WERI-Rb-1 (cell line): Measurements from ENCODE around the gene GRAP2.

Experiments
- DNase-seq: peaks from one replicate; pipeline ENCODE4 v3.0.0-alpha.2; 2020
- H3K27ac ChIP-seq: fragments of 250-450 bp; sonication (Bioruptor Pico); 2 replicates; pipeline ENCODE4 v1.5.1; 2020; ENCODE audit warnings: mild to moderate bottlenecking, moderate library complexity
- H3K27me3 ChIP-seq: fragments of 250-450 bp; sonication (Bioruptor Pico); 2 replicates; pipeline ENCODE4 v1.5.1; 2021; ENCODE audit warnings: mild to moderate bottlenecking, low read depth, moderate library complexity; ENCODE audit not compliant: insufficient read depth, severe bottlenecking
- H3K36me3 ChIP-seq: fragments of 250-450 bp; sonication (Bioruptor Pico); 2 replicates; pipeline ENCODE4 v1.5.1; 2020; ENCODE audit warnings: mild to moderate bottlenecking, moderate library complexity
- H3K4me3 ChIP-seq: 2 replicates; pipeline ENCODE4 v1.5.1; 2011; ENCODE audit warnings: low read depth, mild to moderate bottlenecking, control low read depth, low read length
- H3K9me3 ChIP-seq: fragments of 250-450 bp; sonication (Bioruptor Pico); 2 replicates; pipeline ENCODE4 v1.5.1; 2021; ENCODE audit warnings: mild to moderate bottlenecking, moderate library complexity; ENCODE audit not compliant: severe bottlenecking
- TF ChIP-seq, protein P1 (sequence below): IDR thresholded peaks from 2 replicates; pipeline ENCODE4 v1.5.1; 2011; ENCODE audit warnings: low read depth, mild to moderate bottlenecking, control low read depth, inconsistent platforms, low read length

Gene GRAP2

DNA sequence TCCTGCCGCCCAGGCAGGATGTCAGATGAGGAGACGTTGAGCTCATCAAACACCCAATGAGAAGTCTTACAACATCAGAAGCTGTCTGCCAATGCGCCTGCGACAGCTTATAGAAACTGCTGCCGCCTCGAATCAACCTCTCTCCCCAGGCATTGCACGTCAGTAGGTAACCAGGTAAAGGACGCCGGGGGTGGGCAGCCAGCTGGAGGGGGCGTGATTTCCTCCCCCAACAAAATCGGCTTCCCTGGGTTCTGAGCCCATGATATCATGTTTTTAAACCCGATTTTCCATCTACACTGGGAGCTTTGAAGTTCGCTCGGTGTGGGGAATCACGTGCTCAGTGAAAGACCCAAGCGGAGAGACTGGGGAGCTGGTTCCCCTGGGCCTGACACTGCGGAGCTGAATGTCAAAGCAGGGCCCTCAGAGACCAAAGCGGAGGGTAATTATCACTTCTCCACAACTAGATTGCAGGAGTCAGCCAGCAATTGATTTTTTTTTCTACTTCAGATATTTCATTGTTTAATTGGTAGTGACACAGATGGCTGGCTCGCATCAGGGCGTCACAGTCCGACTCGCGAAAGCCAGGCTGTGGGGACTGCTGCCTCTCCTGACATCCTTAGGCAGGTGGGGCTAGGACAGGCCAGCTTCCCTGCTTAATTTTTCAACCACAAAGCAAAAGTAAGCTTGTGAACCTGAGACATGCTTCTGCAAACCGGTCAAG is 109.2 kb downstream of the GRAP2 start:
- peak; percentile 80 for DNase-seq
- peak overlapping the region; percentile 49 for H3K4me3 ChIP-seq
- peak overlapping the region; percentile 90 for H3K27ac ChIP-seq
- no peaks in the 10 kb centered on the region for H3K27me3 ChIP-seq
- H3K36me3 ChIP-seq, result no peaks in the 10 kb centered on the region
- H3K9me3 ChIP-seq, result no peaks in the 10 kb centered on the region
- TF ChIP-seq, protein P1, sequence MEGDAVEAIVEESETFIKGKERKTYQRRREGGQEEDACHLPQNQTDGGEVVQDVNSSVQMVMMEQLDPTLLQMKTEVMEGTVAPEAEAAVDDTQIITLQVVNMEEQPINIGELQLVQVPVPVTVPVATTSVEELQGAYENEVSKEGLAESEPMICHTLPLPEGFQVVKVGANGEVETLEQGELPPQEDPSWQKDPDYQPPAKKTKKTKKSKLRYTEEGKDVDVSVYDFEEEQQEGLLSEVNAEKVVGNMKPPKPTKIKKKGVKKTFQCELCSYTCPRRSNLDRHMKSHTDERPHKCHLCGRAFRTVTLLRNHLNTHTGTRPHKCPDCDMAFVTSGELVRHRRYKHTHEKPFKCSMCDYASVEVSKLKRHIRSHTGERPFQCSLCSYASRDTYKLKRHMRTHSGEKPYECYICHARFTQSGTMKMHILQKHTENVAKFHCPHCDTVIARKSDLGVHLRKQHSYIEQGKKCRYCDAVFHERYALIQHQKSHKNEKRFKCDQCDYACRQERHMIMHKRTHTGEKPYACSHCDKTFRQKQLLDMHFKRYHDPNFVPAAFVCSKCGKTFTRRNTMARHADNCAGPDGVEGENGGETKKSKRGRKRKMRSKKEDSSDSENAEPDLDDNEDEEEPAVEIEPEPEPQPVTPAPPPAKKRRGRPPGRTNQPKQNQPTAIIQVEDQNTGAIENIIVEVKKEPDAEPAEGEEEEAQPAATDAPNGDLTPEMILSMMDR, result no peak

DNA sequence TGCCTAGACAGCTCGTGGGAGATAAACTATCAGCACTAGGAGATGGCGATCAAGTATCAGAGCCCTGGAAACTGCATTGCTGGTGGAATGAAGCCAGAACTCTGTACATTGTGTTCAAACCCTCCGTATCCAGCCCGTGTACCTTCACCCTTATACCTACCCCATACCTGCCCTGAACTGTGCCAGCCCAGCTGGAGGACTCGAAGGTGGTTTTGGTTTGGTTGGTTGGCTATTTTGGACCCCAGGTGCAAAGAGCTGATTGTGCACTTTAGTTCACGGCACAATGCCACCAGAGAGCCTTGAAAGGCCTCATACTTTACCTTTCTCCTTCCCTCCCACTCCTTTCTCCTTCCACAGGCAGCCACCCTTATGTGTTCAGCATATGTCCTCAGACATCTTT is 109.9 kb downstream of the GRAP2 start:
- DNase-seq, result no peak
- H3K27me3 ChIP-seq, result no peaks in the 10 kb centered on the region
- no peaks in the 10 kb centered on the region for H3K36me3 ChIP-seq
- H3K27ac ChIP-seq, result peak overlapping the region; percentile 90
- no peaks in the 10 kb centered on the region for H3K9me3 ChIP-seq
- peak overlapping the region; percentile 49 for H3K4me3 ChIP-seq
- TF ChIP-seq, protein P1, result no peak

DNA sequence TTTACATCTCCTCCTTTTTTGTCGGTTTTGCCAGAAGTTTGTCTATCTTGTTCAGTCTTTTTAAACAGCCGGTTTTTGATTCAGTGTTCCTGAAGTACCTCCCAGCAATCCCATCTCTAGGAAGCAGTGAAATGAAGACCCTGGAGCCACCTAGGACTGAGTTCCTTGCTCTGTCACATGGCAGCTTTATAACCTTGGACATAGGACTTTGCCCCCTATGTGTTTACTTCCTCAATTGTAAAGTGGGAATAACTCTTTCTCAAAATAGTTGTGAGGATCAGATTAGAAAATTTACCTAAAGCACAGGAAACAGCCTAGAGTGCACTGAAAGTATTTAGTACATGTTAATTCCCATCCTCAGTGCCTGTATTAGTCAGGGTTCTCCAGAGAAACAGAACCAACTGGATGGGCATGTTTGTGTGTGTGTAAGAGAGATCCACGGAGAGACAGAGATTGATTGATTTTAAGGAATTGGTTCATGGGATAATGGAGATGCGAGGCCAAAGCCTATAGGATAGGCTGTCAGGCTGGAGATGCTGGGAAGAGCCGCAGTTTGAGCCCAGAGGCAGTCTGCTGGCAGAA is 113.9 kb downstream of the GRAP2 start:
- Histone ChIP-seq H3K9me3 (no peaks in the 10 kb centered on the region), H3K27me3 (no peaks in the 10 kb centered on the region), H3K36me3 (no peaks in the 10 kb centered on the region; the same call in 1 of the 2 replicates), H3K27ac (no peak overlapping the region; the same call in 1 of the 2 replicates), H3K4me3 (no peak overlapping the region)
- TF ChIP-seq, protein P1, result no peak
- DNase-seq, result no peak

DNA sequence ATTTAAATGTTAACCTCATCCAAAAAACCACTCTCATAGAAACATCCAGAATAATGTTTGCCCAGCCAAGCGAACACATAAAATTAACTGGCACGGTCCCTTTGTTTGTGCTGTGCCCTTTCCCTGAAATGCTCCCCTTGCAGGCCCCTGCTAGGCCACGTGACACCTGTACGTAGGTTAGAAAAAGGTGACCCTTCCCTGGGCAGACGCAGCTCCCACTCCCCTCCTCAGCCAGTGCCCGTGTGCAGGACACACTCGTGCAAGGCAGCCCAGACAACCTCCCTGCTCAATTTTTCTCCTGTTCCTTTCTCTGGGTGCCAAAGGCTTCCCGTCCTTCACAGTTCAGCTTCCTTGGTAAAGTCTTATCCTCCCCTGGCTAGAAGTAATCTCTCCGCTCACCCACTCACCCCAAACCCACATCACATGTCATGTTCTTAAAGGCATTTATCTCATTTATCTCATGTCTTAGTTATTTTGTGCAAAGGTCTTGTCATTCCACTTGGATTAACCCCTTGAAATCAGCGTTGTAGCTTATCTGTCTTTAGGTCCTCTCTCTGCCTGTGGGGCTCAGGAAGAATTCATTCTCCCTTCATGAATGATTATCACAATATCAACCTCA is 114.6 kb downstream of the GRAP2 start:
- H3K36me3 ChIP-seq, result no peaks in the 10 kb centered on the region; the same call in 1 of the 2 replicates
- H3K4me3 ChIP-seq, result no peak overlapping the region
- H3K27me3 ChIP-seq, result no peaks in the 10 kb centered on the region
- H3K9me3 ChIP-seq, result no peaks in the 10 kb centered on the region
- DNase-seq, result no peak
- peak overlapping the region; percentile 29; the same call in 1 of the 2 replicates for H3K27ac ChIP-seq
- TF ChIP-seq, protein P1, result no peak

DNA sequence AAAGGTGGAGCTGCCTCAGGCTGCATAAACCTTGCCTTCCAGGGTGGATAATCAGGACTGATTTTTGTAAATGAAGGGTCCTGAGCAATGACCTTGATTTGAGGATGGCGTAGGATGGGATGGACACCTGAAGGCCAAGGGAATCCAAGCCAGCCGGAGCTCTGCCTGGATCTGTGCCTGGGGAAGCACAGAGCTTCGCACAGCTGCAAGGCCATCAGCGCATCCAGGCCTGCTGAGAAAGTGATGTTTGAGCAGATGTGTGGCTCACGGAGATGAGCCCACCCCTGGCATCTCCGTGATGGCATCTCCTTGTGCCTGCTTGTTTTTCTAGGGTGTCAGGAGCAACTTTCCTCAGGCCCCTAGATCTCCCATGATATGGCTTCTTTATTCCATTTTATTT is 117.2 kb downstream of the GRAP2 start:
- Histone ChIP-seq H3K36me3 (no peaks in the 10 kb centered on the region; the same call in 1 of the 2 replicates), H3K9me3 (no peaks in the 10 kb centered on the region), H3K4me3 (no peak overlapping the region), H3K27me3 (no peaks in the 10 kb centered on the region), H3K27ac (no peak overlapping the region)
- no peak for DNase-seq
- TF ChIP-seq, protein P1, result no peak
